Measurements from ENCODE around the gene DPH7.
A peak's percentile ranks its signal among the peaks of the same experiment; 100 is the strongest.
"Not testable (repeated sequence)": the region's sequence is repeated elsewhere in the genome, so short reads cannot be mapped to it uniquely, and the experiment has no call there.

The DPH7 gene

GRCh38 chr9:137542486-137542885 lies 36.2 kb downstream of the DPH7 start:
- DNase-seq (ENCODE audit: extremely low read depth, low read depth) = no peak
- TF ChIP-seq CTCF (IDR thresholded peaks at IDR 0.05; ENCODE audit: low read depth, low read length) = no peak

GRCh38 chr9:137540536-137540935 lies 38.2 kb downstream of the DPH7 start:
- no peak for DNase-seq (ENCODE audit: extremely low read depth, low read depth)
- TF ChIP-seq CTCF (IDR thresholded peaks at IDR 0.05; ENCODE audit: low read depth, low read length) = no peak

GRCh38 chr9:137538058-137538457 lies 40.7 kb downstream of the DPH7 start:
- no peak for TF ChIP-seq CTCF (IDR thresholded peaks at IDR 0.05; ENCODE audit: low read depth, low read length)
- no peak for DNase-seq (ENCODE audit: extremely low read depth, low read depth)

- not testable (repeated sequence) for DNase-seq (ENCODE audit: extremely low read depth, low read depth)
Observed at GRCh38 chr9:137536594-137537131, 42.1 kb downstream of the DPH7 start.

- TF ChIP-seq CTCF (IDR thresholded peaks at IDR 0.05; ENCODE audit: low read depth, low read length) = no peak
- no peak for DNase-seq (ENCODE audit: extremely low read depth, low read depth)
Observed at GRCh38 chr9:137535120-137535428, 43.7 kb downstream of the DPH7 start.

GRCh38 chr9:137534256-137535119 lies 44.2 kb downstream of the DPH7 start:
- TF ChIP-seq CTCF (IDR thresholded peaks at IDR 0.05; ENCODE audit: low read depth, low read length) = peak; percentile 71
- DNase-seq (ENCODE audit: extremely low read depth, low read depth) = peak; percentile 12

GRCh38 chr9:137532891-137533468 lies 45.7 kb downstream of the DPH7 start:
- not testable (repeated sequence) for DNase-seq (ENCODE audit: extremely low read depth, low read depth)

- no peak for DNase-seq (ENCODE audit: extremely low read depth, low read depth)
- no peak for TF ChIP-seq CTCF (IDR thresholded peaks at IDR 0.05; ENCODE audit: low read depth, low read length)
Observed at GRCh38 chr9:137531099-137531765, 47.5 kb downstream of the DPH7 start.
